Measurements from ENCODE around the gene CDH15. TPM values are rescaled to one million over a fixed set of nuclear protein-coding genes. Genes with fewer than 3 reads are reported as not detected.

The CDH15 gene
- total RNA-seq, 2 experiments from 2014 or later, result not detected

Other genes starting within 250 kb of the CDH15 start
- 1 to 10 TPM in 1 of 2 experiments, under 1 TPM in 1; 0.80 to 1.6 TPM for gene CBFA2T3, start 194.5 kb upstream of the CDH15 start, total RNA-seq
- gene ACSF3, start 77.9 kb upstream of the CDH15 start, total RNA-seq, result 10 to 100 TPM; 44.7 to 49.5 TPM
- gene SLC22A31, start 28.8 kb downstream of the CDH15 start, total RNA-seq, result 1 to 10 TPM; 2.1 to 2.9 TPM
- 1 to 10 TPM; 4.0 to 6.7 TPM for gene ZNF778, start 46.0 kb downstream of the CDH15 start, total RNA-seq